HEK293 (cell line): ENCODE results near the gene C1orf141.

Experiments used
- BCL11B ChIP-seq: fragments of 450-650 bp; formaldehyde crosslinking; IDR thresholded peaks from 2 replicates; pipeline ENCODE4 v1.5.1; 2016; ENCODE audit warnings: low read depth, missing biosample characterization, missing genetic modification characterization
- CTCF ChIP-seq: fragments of 450-650 bp; formaldehyde crosslinking; IDR thresholded peaks from 2 replicates; pipeline ENCODE4 v1.5.1; 2016; ENCODE audit warnings: missing biosample characterization, missing genetic modification characterization
- YY1 ChIP-seq: fragments of 450-650 bp; formaldehyde crosslinking; IDR thresholded peaks from 2 replicates; pipeline ENCODE4 v1.5.1; 2018; ENCODE audit warnings: missing biosample characterization, missing genetic modification characterization
- ZBTB7A ChIP-seq: fragments of 450-650 bp; formaldehyde crosslinking; IDR thresholded peaks from 2 replicates; pipeline ENCODE4 v1.5.1; 2016; ENCODE audit warnings: low read depth, missing biosample characterization, missing genetic modification characterization
- ZFHX2 ChIP-seq: fragments of 450-650 bp; formaldehyde crosslinking; conservative IDR thresholded peaks from 2 replicates; pipeline ENCODE4 v1.5.1; 2016; ENCODE audit warnings: missing biosample characterization, missing genetic modification characterization
- ZNF140 ChIP-seq: fragments of 450-650 bp; formaldehyde crosslinking; IDR thresholded peaks from 2 replicates; pipeline ENCODE4 v1.5.1; 2016; ENCODE audit warnings: missing biosample characterization, missing genetic modification characterization
- ZNF146 ChIP-seq: fragments of 450-650 bp; formaldehyde crosslinking; IDR thresholded peaks from 2 replicates; pipeline ENCODE4 v1.5.1; 2016; ENCODE audit warnings: missing biosample characterization, missing genetic modification characterization
- ZNF433 ChIP-seq: fragments of 450-650 bp; formaldehyde crosslinking; IDR thresholded peaks from 2 replicates; pipeline ENCODE4 v1.5.1; 2016; ENCODE audit warnings: missing biosample characterization, missing genetic modification characterization, low read depth
- ZNF501 ChIP-seq: fragments of 450-650 bp; formaldehyde crosslinking; IDR thresholded peaks from 2 replicates; pipeline ENCODE4 v1.5.1; 2016; ENCODE audit warnings: missing biosample characterization, missing genetic modification characterization
- TF ChIP-seq, protein P1 (sequence below): fragments of 450-650 bp; formaldehyde crosslinking; IDR thresholded peaks from 2 replicates; pipeline ENCODE4 v1.5.1; 2016; ENCODE audit warnings: missing biosample characterization, missing genetic modification characterization, low read depth

GRCh38 chr1:67044631-67045270 lies 90.0 kb downstream of the C1orf141 start:
- TF ChIP-seq ZFHX2 (tag by site-specific recombination) (no peak), CTCF (tag by site-specific recombination) (no peak), BCL11B (tag by site-specific recombination) (no peak), ZBTB7A (no peak), ZNF140 (tag by site-specific recombination) (no peak), ZNF146 (no peak), ZNF501 (tag by site-specific recombination) (no peak), YY1 (tag by site-specific recombination) (no peak), ZNF433 (tag by site-specific recombination) (no peak)
- TF ChIP-seq, protein P1, sequence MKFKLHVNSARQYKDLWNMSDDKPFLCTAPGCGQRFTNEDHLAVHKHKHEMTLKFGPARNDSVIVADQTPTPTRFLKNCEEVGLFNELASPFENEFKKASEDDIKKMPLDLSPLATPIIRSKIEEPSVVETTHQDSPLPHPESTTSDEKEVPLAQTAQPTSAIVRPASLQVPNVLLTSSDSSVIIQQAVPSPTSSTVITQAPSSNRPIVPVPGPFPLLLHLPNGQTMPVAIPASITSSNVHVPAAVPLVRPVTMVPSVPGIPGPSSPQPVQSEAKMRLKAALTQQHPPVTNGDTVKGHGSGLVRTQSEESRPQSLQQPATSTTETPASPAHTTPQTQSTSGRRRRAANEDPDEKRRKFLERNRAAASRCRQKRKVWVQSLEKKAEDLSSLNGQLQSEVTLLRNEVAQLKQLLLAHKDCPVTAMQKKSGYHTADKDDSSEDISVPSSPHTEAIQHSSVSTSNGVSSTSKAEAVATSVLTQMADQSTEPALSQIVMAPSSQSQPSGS (tag by site-specific recombination) = no peak
